NCI-H2081 treated with DMSO at 0.1 percent for 48 hours (cell line): ENCODE results near the gene CLP1.

Experiments
- DNase-seq: peaks from one replicate; lab custom pipeline; 2025; lab: John Stamatoyannopoulos, UW

Gene CLP1

GRCh38 chr11:57657194-57658022 lies at the start of gene CLP1:
TSS of gene CLP1 (plus strand) at chr11:57657762. CDS start at chr11:57659477, 1,715 bp downstream.
- peak; percentile 82 for DNase-seq

GRCh38 chr11:57610170-57610569 lies 47.4 kb upstream of the CLP1 start:
- no peak for DNase-seq

DNA sequence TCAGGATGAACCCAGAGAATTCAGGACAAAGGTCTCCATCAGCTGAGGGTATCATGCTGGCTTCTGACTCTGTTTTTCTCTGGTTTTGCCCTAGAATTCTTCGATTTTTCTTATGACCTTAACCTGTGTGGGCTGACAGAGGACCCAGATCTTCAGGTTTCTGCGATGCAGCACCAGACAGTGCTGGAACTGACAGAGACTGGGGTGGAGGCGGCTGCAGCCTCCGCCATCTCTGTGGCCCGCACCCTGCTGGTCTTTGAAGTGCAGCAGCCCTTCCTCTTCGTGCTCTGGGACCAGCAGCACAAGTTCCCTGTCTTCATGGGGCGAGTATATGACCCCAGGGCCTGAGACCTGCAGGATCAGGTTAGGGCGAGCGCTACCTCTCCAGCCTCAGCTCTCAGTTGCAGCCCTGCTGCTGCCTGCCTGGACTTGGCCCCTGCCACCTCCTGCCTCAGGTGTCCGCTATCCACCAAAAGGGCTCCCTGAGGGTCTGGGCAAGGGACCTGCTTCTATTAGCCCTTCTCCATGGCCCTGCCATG lies 43.3 kb upstream of the CLP1 start:
- DNase-seq: no peak

DNA sequence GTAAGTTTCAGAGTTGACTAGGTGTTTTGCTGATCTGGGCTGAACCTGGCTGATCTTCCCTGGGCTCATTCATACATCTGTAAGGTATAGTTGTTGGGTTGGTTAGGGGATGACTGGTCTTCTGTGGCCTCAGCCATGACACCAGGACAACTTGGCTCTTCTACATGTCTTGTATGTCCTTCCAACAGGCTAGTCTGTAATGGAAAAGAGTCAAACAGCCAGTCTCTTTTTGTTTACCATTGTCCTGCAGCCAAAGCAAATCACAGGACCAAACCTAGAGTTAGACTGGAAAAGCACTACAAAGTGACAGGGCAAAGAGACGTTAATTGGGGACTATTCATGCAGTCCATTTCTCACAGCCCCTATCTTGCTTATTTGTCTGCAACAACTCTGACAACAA lies 42.3 kb upstream of the CLP1 start:
- no peak for DNase-seq

DNA sequence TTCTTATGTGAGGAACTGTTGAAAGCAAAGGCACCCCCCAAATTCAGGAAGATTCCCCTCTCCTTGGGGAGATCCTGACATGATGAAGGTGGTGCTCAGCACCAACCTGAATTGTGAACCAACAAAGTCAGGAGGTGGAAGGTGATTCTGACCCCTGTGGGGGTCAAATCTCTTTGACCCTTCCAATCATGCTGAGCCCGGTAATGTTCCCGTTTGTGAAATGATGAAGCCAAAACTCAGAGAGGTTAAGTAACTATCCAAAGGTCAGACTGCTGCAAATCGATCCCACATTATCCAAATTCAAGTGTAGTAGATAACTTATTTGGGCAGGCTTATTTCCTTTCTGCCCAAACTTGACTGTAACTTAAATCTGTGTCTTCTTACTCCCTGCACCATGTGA lies 41.0 kb upstream of the CLP1 start:
- no peak for DNase-seq

DNA sequence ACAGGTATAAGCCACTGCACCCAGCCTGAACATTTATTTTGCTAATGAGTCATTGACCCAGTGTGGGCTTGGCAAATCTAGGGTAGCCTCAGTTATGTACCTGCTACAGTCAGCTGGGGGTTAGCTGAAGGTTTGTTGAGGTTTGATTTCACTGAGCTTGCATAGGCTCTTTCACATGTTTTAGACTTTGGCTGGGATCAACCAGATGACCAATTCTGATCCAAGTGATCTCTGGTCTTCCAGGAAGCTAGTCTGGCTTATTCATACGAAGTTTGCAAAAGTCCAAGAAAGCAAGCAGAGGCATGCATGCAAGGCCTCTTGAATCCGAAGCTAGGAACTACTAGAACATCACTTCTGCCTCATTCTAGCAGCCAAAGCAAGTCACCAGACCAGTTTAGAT lies 39.1 kb upstream of the CLP1 start:
- no peak for DNase-seq

- no peak for DNase-seq
Measured at GRCh38 chr11:57619331-57619730, 38.2 kb upstream of the CLP1 start.

GRCh38 chr11:57620467-57620866 lies 37.1 kb upstream of the CLP1 start:
- no peak for DNase-seq

GRCh38 chr11:57622263-57622662 lies 35.3 kb upstream of the CLP1 start:
- no peak for DNase-seq

- no peak for DNase-seq
Measured at GRCh38 chr11:57624864-57625263, 32.7 kb upstream of the CLP1 start.

DNA sequence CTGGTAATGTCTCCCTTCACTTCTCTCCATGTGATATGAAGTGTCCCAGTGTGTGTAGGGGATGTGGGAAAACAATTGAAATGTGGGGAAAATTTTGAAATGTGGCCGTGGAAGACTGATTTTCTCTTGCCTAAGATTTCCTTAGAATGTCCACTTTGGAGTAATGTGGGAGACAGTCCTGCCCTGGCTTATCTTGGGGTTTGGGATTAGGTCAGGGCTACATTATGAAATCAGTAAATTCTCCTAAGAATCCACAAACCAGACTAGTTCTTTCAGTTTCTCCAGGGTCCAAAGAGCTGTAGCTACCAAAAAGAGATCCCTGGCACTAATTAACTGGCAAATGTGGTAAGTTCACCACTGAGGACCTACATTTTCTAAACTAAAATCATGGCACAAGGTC lies 30.7 kb upstream of the CLP1 start:
- DNase-seq: no peak

- no peak for DNase-seq
Measured at GRCh38 chr11:57630171-57630570, 27.4 kb upstream of the CLP1 start.

DNA sequence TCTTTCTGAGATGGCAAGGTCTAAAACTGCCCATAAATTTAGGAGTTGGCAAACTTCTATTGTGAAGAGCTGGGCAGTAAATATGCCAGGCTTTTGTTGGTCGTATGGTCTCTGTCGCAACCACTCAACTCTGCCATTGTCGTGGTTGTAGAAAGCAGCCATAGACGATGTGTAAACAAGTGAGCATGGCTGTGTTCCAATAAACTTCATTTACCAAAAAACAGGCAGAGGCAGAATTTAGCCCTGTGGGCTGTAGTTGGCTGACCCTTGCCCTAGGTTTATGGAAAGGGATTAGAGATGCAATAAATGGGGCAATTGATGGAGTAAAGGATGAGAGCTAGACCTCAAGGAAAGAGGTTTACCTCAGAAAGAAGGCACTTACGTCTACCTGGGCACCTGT lies 25.4 kb upstream of the CLP1 start:
- DNase-seq: no peak

- no peak for DNase-seq
Measured at GRCh38 chr11:57633394-57634070, 24.0 kb upstream of the CLP1 start.

DNA sequence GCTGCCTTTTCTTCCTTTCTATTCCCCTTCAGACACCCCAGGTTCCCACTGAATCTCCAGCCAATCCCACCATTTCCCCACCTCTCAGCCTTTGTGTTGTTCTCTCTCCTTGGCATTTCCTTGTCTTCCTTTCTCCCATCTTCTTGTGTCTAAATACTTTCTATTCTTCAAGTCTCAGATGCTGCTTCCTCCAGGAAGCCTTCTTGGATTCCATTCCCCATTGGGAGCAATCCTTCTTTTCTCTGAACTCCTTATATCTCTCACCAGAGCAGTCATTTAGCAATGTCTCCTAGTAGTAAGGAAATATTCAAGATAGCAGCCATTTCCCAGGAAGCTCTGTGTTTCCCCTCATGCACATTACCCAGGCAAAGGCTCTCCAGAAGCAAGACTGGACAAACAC lies 23.3 kb upstream of the CLP1 start:
- no peak for DNase-seq

DNA sequence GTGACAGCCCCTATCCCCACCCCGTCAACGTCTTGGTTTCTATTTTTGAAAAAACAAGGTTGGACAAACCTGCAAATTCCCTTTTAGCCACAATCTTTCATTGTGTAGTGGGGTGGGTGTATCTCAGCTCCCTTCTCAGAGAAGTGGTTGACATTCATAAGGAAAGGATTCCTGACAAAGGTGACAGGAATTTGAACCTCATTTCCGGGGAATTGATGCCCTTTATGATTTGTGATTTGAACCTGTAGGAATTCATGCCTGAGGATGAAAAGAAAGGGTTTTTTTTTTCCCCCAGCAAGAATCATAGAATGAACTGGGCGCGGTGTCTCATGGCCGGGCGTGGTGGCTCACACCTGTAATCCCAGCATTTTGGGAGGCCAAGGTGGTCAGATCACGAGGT lies 22.3 kb upstream of the CLP1 start:
- no peak for DNase-seq

- DNase-seq: no peak
Measured at GRCh38 chr11:57637626-57638004, 19.9 kb upstream of the CLP1 start.

GRCh38 chr11:57638005-57638781 lies 19.4 kb upstream of the CLP1 start:
- no peak for DNase-seq

DNA sequence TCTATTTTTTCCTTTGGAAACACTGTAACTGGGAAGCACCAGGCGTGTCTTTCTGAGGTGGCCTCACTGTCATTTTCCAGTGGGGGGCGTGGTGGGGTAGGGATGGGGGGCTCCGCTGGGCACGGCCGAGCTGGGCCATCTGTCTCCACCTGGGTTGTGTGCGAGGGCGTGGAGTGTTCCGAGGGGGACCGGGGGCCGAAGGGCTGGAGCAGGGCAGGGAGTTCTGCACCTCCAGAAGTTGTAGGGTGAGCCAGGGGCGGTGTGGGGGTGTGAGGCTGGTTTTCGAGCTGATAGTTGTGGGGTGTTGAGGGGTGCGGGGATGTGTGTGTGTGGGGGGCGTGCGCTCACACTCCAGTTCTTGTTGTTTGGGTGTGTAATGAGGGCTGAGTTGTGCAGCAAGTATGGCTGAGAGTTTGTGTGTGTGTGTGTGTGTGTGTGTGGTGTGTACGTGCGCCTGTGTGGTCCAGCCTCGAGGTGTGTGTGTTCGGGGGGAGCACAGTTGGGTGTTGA lies 18.7 kb upstream of the CLP1 start:
- no peak for DNase-seq

- DNase-seq: no peak
Measured at GRCh38 chr11:57639321-57640067, 18.1 kb upstream of the CLP1 start.

DNA sequence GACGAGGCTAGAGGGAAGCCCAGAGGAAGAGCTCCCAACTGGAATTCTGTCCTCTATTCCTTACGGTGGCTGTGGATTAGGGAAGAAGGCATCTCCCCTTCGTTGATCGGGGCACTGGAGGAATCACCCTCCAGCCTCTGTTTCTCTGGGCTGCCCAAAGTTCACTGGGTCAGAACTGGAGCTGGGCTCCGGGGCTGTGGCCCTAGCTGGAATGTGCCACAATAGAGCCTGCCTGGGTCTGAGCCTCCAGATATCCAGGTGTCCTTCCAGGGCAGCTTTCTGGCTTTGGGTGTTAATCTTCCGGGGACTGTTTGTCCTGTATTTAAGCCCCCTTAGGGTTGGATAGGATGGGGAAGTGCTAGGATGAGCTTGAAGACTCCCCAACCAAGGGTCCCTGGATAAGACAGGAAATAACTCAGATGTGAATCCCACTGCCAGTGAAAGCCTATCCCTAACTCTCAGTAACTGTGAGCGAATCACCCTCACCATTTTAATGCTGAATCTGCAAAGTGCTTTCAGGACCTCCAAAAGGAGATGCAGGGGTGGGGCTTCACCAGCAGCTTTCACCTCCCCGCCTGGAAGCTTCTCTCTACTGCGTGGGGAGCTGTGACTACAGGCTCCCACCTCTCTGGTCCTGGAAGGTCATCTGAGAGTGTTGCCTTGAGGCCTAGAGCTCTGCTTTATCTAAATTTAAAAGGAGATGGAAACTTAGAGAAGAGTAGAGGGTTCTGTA lies 17.3 kb upstream of the CLP1 start:
- DNase-seq: no peak
